ENCODE data around the gene ANKH.

Gene ANKH

GRCh38 chr5:14713476-14714390 is 157.8 kb downstream of the ANKH start:
- no peak for DNase-seq (ENCODE audit: low spot score)

GRCh38 chr5:14712666-14713065 is 158.9 kb downstream of the ANKH start:
- no peak for DNase-seq (ENCODE audit: low spot score)

- DNase-seq (ENCODE audit: low spot score): no peak
Observed at GRCh38 chr5:14712131-14712530, 159.4 kb downstream of the ANKH start.

GRCh38 chr5:14710313-14710994 is 161.1 kb downstream of the ANKH start:
- DNase-seq (ENCODE audit: low spot score): no peak

DNA sequence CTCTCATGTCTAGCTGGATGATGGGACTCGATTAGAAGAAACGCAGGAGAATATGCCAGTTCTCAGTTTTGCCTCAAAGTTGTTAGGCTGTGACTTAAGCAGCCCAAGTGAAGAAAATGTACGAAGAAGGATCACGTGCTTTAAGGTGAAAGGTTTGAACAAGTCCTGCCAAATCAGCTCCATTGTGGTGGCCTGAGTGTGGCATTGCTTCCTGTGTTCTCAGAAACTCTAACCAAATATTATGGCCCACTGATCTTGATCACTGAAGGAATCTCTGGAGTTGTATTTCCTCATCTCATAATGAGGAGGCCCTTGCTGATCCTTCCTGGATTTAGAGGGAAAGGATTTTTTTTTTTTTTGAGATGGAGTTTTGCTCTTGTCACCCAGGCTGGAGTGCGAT is 163.0 kb downstream of the ANKH start:
- DNase-seq (ENCODE audit: low spot score): no peak

- DNase-seq (ENCODE audit: low spot score): no peak
Observed at GRCh38 chr5:14707811-14708390, 163.7 kb downstream of the ANKH start.

DNA sequence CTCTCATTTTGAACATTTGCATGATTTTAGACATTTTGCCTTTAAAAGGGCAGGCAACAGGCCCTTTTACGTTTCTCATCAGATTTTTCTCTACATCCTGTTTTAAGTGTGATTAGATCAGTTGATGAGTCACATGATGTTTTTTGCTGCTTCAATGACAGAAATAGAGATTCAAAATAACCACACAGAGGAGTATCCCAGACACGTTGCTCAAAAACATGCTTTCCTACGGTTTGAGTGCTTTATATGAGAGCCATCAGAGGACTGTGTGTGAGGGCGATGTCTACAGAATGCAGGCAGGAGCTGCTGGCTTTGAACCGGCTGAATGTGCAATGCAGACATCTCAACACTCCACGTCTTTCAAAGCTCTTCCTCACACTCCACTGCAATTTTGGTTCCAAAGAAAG is 165.0 kb downstream of the ANKH start:
- DNase-seq (ENCODE audit: low spot score): no peak

GRCh38 chr5:14705556-14705955 is 166.0 kb downstream of the ANKH start:
- no peak for DNase-seq (ENCODE audit: low spot score)

DNA sequence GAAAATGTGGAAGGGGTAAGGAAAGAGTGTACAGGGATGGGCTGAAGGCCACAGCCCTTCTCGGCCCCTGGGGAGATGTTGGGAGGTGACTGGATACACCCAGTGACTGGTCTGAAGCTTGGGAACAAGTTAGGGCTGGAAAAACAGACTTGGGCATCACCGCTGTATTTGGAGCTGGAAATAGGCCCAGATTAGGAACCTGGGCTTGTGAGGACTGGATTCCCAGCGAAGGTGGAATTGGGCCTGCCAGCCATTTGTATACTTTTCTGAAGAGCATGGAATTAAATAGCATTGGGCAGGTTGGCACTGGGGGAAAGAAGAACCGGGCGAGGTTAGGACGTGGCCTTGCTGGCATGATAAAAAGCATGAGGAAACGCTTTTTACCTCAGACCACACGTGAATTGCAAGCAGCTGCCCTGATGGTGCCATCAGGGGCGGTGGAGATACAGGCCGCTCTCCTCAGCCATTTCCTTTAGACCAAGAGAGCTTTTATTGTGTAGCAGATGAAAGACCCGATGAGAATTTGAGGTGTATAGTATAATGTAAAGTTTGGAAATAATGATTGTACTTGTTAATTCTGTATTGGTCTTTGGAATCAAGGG is 169.2 kb downstream of the ANKH start:
- DNase-seq (ENCODE audit: low spot score): no peak

GRCh38 chr5:14701556-14701955 is 170.0 kb downstream of the ANKH start:
- DNase-seq (ENCODE audit: low spot score): no peak

GRCh38 chr5:14700478-14701436 is 170.8 kb downstream of the ANKH start:
- no peak for DNase-seq (ENCODE audit: low spot score)

GRCh38 chr5:14699807-14700400 is 171.7 kb downstream of the ANKH start:
- DNase-seq (ENCODE audit: low spot score): no peak

DNA sequence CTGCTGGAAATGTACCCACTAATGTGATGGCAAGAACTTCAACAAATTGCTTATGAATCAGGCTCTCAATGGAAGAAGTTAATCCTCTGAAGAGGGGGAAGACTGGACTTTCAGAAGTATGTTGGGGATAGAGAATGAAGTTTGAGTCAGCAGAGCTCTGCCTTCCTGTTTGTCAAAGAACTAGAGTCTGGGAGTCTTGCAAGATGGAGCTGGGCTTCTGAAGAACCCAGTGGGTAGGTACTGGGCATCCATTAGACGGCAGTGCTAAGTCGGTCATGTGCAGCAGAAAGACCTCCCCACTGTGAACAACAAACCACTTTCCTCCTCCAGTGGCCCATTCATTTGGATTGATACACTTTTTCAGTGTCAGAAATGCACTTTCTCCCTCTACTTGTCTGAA is 172.4 kb downstream of the ANKH start:
- DNase-seq (ENCODE audit: low spot score): no peak

DNA sequence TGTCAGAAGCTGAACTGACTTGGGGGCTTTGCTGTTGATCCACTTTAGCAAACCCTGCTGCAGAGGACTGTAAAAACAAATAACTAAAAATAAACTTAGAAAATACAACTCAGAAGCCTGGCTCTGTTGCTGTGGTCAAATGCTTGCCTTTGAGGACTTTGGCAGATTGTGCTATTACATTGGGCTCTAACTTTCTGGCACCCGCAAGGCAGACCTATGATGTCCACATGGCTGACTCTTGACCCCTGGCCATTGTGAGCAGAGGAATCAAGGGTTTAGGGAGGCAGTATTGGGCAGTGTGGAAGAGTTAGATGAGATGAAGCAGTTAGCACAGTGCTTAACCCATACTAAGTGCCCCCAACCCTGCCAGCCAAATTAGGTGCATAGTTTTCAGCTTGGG is 173.1 kb downstream of the ANKH start:
- DNase-seq (ENCODE audit: low spot score): no peak

- no peak for DNase-seq (ENCODE audit: low spot score)
Observed at GRCh38 chr5:14696851-14697250, 174.7 kb downstream of the ANKH start.

DNA sequence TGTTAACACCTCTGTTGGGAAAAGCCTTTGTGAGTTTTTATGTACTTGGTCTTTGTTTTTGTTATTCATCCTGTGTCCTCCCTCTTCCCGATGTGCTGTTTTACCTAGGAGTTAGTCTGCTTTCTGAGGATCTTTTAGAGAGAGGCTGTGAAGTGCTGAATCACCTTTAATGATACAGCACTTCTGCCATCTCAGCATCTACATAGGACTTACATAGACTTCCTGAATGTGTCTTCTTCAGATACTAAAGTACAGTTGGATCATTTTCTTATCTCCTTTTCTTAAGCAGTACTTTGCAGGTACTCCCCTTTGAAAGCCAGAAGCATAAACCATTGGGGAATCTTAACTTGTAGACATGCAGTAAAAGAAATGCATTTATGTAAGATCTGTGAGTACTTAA is 175.5 kb downstream of the ANKH start:
- no peak for DNase-seq (ENCODE audit: low spot score)

DNA sequence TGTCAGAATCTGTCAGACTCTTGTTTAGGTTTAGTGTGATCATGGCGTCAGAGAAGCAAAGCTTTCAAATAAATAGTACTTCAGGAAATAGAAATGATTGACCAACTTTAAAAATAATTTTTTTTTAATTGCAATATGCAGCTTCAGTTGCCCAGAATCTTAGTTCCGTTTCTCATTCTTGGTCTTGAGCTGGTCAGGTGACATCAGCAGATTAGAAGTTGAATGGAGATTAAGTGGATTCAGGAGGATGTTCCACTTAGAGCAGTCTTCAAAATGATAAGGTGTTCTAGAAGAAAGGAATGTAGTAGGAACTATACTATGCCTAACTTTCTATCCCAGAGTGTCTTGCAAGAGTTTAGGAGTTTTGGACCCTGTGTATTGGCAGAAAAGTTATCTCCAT is 176.4 kb downstream of the ANKH start:
- no peak for DNase-seq (ENCODE audit: low spot score)

DNA sequence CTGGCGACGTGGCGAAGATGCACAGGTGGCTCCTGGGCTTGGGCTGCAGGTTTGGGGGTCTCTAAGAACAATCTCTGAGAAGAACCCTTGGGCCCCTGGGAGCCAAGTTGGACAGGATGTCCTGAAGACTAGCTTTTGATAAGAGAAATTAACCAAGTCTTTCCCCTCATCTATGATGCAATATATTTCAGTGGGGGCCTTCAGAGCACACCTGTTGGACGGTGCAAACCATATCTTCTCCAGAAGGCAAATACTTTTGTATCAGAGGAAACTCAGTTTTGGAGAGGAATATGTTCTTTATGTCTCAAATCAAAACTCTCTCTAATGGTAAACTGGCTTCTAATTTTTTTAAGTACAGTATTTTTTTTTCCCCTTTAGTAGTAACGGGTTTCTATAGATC is 178.5 kb downstream of the ANKH start:
- no peak for DNase-seq (ENCODE audit: low spot score)

DNA sequence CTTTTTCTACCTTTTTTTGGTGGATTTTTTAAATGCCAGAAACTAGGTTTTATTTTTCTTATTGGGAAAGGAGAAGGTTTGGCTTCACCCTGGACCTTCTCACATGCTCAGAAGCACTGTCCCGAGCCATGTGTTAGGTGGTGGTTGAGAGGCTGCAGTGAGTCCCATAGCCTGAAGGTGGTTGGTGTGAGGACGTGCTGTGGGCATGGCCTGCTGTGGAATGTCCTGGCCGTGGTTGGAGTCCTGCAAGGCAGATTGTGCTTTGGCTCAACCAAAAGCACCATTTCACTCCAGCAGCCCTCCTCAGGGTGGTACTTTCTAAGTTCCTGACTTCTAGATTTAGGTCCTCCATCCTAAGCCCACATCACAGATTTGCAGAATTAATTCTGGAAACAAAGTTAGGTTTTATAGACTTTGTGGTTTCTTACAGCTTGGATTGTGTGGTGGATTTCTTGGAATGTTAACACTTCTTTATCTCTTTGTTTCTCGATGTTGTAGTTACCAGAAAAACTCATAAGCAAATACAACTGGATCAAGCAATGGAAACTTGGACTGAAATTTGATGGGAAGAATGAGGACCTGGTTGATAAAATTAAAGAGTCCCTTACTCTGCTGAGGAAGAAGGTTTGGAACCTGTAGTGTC is 184.4 kb downstream of the ANKH start:
- no peak for DNase-seq (ENCODE audit: low spot score)

DNA sequence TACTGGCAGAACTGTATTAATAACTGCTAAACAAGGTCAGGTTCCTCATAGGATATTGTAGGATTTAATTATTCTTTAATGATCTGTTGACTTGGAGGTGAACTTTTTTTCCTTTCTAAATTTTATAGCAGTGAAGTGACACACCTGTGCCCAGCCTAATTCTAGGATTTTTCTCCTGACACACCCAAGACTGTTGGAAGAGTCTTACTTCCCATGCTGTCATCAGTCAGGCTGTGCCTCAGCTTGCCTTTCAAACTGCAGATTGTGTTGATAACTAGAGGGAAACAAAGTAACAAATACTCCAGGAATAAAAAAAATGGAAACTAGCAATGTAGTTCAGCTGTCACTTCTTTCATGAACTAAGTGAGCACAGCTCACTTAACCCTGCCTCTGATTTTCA is 185.1 kb downstream of the ANKH start:
- DNase-seq (ENCODE audit: low spot score): no peak

GRCh38 chr5:14685757-14686156 is 185.8 kb downstream of the ANKH start:
- peak; percentile 34 for DNase-seq (ENCODE audit: low spot score)

Data from HuH-7 (cell line).